ENCODE data around the gene CLEC16A.

CLEC16A gene

GRCh38 chr16:11183035-11183812, 238.9 kb downstream of the CLEC16A start:
- DNase-seq = no peak

DNA sequence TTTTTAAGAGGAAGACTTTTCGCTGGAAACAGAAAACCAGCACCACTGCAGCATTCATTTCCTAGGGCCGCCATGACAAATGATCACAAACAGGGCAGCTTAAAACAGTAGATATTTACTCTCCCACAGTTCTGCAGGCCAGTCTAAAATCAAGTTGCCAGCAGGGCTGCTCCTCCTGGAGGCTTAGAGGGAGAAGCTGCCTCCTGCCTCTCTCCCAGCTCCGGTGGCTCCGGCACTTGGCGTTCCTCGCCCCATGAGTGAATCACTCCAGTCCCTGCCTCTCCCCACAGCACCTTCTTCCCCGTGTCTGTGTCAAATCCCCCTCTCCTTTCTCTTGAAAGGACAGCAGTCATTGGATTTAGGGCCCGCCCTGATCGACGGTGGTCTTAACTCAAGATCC, 239.6 kb downstream of the CLEC16A start:
- DNase-seq = no peak

- DNase-seq = no peak
Measured at GRCh38 chr16:11187522-11188023, 243.2 kb downstream of the CLEC16A start.

GRCh38 chr16:11188801-11189740, 244.7 kb downstream of the CLEC16A start:
- DNase-seq = no peak

- no peak for DNase-seq
Measured at GRCh38 chr16:11190588-11191560, 246.5 kb downstream of the CLEC16A start.

DNA sequence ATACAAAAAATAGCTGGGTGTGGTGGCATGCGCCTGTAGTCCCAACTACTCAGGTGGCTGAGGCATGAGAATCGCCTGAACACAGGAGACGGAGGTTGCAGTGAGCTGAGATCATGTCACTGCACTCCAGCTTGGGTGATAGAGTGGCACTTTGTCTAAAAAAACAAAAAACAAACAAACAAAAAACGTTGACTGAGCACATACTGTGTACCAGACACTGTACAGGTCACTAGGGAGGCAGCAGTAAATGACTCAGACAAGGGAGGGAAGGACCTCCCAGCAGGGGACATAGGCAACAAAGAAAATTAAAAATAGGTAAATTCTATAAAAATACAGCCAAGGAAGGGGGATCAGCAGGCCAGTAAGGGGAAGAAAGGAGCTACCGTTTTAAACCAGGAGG, 247.3 kb downstream of the CLEC16A start:
- DNase-seq = no peak

DNA sequence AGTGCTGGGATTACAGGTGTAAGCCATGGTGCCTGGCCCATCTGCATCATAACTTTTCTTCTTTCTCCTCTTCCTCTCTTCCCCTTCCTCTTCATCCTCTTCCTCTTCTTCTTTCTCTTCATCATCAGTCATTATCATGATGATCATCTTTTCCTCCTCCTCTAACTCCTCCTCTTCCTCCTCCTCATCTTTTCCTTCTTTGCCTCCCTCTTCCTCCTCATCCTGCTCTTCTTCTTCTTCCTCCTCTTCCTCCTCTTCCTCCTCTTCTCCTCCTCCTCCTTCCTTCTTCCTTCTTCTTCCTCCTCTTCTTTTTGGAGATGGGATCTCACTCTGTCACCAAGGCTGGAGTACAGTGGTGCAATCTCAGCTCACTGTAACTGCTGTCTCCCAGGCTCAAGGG, 249.1 kb downstream of the CLEC16A start:
- no peak for DNase-seq

DNA sequence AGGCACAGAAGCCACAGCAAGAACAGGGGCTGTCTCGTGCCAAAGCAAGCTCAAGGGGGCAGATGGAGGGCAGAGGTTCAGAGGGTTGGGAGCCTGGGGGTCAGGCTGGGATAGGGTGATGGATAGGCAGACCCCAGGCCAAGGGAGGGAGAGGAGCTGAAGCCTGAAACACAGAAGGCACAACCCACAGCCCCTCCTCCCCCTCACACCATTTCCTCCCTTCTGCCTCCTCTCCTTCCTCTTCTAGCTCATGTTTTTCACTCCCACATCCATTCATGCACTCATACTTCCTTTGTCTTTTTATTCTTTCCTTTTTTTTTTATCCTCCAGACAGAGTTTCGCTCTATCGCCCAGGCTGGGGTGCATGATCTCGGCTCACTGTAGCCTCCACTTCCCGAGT, 250.5 kb downstream of the CLEC16A start:
- DNase-seq = no peak

DNA sequence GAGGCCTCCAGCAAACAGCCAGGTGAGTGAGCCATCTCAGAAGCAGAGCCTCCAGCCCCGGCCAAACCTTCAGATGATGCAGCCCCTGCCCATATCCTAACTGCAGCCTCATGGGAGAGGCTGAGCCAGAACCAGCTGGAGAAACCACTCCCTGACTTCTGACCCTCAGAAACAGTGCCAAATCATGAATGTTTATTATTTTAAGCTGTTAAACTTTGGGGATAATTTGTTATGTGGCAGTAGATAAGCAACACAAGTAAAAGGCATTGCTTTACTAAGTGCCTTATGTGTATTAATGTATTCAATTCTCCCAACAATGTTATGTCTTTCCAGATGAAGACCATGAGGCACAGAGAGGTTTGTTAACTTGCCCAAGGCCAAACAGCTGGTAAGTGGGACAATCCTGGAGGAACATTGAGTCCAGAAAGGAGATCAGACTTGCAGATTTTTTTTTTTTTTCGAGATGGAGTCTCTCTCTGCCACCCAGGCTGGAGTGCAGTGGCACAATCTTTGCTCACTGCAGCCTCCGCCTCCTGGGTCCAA, 252.0 kb downstream of the CLEC16A start:
- DNase-seq = no peak

GRCh38 chr16:11198375-11198774, 254.0 kb downstream of the CLEC16A start:
- no peak for DNase-seq

- DNase-seq = no peak
Measured at GRCh38 chr16:11198828-11199227, 254.5 kb downstream of the CLEC16A start.

- no peak for DNase-seq
Measured at GRCh38 chr16:11200592-11200991, 256.2 kb downstream of the CLEC16A start.

- DNase-seq = no peak
Measured at GRCh38 chr16:11201498-11202259, 257.3 kb downstream of the CLEC16A start.

DNA sequence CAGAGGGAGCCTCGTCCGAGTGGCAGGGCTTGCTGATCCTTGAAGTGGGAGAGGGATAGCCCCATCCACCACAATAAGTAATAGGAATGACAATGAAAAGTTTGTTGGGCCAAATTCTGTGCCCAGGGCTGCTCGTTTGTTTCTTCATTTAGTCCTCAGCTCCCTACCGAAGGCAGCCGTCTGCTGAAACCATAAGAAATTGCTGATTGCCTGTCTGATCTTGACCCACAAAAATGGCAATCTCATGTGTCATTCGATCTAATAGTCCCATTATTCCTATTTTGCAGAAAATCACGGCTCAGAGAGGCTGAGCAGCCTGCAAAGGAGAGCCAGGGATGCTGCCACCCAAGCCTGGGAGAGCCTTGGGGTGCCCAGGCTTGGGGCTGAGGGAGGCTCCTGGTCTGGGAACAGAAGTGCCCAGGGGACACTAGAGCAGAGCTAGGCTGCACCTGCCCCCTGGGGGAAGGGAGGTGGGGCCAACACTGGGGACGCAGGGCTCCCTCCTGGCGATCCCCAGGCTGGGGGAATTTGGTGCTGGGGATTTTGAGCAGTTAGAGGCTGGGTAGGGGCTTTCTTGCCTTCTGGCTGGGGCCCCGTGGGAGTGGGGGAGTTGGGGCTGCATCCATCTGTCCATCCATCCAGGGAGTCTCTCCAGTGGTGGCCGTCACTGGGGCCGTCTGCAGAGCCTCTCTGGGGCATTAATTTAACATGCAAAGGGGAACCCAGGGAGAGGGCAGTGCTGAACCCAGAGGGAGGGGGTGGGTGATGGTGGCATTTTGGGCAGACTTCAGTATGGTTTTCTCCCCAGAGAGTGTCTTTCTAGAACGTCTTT, 258.1 kb downstream of the CLEC16A start:
- no peak for DNase-seq

DNA sequence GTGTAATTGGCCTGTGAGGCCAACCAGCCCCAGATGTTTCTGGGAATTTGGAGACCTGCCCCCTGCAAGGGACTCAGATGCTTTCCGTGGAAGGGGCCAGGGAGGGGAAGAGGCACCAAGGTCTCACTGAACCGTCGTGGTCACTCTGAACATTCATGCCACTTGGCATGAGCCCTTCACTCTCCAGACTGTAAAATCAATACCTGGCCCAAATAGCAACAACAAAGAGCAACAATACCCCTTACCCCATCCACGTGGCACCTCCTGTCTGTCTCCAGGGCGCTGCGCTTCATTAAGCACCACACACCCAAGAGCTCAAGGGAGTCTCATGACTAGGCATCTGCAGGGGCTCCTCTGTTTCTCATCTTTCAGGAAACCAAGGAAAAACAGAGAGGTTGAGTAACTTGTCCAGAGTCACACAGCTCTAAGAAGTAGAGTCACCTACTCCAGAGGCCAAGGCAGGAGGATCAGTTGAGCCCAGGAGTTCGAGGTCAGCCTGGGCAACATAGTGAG, 258.8 kb downstream of the CLEC16A start:
- no peak for DNase-seq

DNA sequence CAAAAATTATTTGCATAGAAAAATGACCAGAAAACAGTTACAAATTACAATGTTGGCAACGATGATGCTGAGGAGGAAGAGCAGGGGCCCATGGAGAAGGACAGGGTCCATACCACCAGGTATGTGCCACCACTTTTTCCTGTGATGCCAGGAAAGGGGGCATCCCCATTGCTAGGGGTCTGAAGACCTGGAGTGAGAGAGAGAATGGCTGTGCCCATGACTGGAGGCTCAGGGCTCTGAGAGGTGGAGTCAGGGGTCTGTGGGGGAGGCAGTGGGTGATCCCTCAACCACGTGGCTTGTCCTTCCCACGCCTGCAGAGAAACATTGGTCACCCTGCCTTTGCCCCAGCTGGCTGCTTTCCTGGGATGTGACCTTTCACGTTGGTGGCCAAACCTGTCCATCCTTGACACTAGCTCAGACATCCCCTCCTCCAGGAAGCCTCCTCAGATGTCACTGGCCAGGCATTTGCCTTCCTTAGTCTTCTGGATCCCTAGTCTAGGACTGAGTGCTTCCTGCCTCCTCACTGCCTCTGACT, 260.2 kb downstream of the CLEC16A start:
- DNase-seq = no peak

DNA sequence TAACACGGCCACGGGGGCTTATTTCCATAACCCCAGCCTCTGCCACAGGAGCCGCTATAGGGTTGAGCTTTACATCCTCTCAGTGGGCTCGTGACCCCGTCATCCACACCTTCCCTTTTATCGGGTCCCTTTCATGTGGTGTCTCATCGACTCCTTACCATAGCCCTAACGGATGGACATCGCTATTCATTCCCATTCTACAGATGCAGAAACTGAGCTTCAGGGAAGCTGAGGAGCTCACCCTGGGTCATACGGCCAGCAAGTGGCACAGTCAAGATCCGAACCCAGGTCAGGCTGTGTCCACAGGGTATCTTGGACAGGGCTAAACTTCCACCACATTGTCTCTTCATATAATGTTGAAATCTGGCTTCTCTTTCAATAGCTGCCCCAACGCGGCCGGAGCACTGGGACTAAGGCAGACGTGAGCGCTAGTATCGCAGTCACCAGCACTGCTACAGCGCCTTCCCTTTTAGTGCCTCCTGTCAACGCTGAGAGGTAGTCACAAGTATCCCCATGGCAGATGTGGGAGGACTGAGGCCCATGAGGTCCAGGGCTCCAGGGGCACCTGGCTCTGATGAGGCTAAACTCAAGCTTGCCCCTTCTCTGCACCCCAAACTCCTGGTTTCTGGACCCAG, 260.8 kb downstream of the CLEC16A start:
- no peak for DNase-seq

GRCh38 chr16:11205754-11206581, 261.6 kb downstream of the CLEC16A start:
- no peak for DNase-seq

DNA sequence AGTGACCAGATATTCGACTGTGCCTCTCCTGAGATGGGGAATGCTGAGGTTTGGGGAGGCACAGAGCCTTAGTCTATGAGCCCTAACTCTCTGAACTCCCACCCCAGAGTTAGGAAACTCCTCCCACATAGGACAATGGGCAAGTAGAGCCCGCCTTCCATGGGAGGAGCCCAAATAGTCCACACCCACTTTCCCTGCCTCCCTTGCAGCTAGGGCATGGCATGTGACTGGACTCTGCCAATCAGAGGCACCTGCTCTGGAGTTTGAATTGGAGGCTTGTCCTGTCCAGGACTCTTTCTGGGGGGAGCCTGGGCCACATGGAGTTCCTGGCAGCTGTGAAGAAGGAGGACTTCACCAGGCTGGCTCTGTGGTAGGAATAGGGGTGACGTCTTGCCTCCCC, 263.3 kb downstream of the CLEC16A start:
- DNase-seq = no peak
